HG03439 (cell line): Measurements from ENCODE around the gene CELSR1.

Source experiments
- ATAC-seq: cut with Tn5 transposase; IDR thresholded peaks from one replicate; pipeline ENCODE4 v1.9.1; 2021; ENCODE audit warnings: mild to moderate bottlenecking, moderate library complexity; ENCODE audit not compliant: unreplicated experiment

CELSR1 gene

GRCh38 chr22:46369716-46370583 lies 167.5 kb downstream of the CELSR1 start:
- ATAC-seq: no peak

DNA sequence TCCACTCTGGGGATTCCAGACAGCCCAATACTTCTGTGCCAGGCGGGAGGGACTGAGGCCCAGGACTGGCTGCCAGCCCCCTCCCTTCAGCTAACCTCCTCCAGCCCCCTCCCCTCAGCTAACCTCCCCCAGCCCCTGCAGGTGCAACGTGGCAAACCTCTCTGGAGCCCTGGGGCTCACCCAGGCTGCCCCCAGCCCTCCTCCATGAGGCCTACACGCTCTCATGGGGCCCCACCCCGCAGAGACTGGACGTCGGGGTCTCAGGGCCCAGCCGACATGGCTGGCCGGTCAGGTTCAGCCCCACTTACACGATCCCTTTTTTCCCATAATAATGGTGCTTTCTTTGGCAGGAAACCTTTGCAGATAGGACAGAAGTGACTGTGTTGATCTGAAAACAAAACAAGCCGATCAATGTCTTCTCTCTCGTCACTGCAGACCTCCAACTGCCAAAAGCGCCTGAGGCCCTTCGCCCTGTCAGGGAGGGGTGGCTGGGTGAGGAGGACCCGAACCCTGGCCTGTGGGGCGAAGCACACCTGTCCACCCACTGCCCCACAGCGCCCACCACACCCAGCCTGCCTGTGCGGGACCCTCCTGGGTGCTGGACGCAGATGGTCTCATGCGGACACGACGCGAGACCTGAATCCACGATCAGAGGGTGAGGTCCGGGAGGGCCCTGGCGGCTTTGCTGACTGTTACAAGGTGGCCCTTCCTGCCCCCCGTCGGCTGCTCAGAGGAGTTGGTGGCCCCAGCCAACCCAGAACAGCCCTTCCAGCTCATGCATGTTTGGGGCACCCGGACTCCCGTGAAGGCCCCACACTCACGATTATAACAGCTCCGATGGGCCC lies 168.3 kb downstream of the CELSR1 start:
- ATAC-seq: no peak

DNA sequence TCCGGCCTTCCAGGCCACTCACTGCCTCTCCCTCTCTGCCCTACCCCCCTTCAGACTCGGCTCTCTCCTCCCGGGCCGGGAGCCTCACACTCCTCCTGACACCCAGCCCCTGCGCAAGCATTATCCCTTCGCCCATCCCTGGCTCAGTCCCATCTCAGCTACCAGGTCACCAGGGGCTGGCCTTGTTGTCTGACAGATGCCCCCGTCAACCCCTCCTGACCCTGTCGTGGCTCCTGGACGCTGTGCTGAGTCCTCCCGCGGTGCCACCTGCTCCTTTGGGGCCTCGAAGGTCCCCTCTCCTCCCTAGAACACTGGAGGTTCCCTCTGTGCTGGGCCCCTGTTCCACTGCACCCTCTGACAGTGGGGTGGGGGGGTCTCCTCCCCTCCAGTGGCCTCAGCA lies 169.0 kb downstream of the CELSR1 start:
- no peak for ATAC-seq

- no peak for ATAC-seq
Measured at GRCh38 chr22:46367707-46368191, 169.7 kb downstream of the CELSR1 start.

GRCh38 chr22:46366801-46367706 lies 170.4 kb downstream of the CELSR1 start:
- no peak for ATAC-seq

- ATAC-seq: no peak
Measured at GRCh38 chr22:46366327-46366731, 171.1 kb downstream of the CELSR1 start.

- ATAC-seq: no peak
Measured at GRCh38 chr22:46365166-46365624, 172.2 kb downstream of the CELSR1 start.

DNA sequence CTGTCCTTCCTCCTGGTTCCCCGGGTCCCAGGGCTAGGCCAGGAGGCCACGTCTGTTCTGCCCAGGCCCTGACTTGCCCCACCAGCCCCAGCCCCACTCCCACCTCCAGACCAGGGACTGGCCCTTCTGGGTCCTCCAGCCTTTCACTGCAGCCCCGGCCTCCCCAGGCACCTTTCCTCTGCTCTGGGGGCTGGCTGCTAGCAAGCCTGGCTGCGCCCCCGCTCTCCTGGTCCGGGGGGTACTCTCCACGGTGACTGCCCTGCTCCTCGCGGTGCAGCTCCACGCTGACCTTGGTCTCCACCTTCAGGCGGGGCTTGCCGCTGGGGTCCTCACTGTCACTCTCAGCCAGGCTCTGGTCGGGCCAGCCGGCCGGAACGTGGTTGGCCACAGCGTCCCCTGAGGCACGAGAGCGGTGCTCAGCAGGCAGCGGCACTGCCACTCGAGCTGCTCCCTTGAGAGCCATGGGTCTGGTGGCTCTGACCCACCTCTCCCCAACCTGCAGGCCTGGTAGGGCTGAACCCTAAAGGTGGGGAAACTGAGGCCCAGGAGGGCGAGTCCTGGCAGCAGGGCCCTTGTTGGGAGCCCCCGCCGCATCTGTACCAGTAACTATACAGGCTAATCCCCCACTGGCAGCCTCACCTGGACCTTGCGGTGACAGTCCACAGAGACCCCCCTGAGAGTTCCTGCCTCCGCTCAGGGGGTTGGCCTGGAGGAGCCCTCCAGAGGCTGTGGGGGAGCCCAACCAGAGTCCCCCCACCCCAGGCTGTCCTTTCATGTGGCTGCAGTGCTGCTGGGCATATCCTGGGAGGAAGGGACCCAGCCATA lies 172.9 kb downstream of the CELSR1 start:
- ATAC-seq: no peak

- ATAC-seq: no peak
Measured at GRCh38 chr22:46363611-46364321, 173.7 kb downstream of the CELSR1 start.

- ATAC-seq: no peak
Measured at GRCh38 chr22:46362934-46363515, 174.4 kb downstream of the CELSR1 start.

DNA sequence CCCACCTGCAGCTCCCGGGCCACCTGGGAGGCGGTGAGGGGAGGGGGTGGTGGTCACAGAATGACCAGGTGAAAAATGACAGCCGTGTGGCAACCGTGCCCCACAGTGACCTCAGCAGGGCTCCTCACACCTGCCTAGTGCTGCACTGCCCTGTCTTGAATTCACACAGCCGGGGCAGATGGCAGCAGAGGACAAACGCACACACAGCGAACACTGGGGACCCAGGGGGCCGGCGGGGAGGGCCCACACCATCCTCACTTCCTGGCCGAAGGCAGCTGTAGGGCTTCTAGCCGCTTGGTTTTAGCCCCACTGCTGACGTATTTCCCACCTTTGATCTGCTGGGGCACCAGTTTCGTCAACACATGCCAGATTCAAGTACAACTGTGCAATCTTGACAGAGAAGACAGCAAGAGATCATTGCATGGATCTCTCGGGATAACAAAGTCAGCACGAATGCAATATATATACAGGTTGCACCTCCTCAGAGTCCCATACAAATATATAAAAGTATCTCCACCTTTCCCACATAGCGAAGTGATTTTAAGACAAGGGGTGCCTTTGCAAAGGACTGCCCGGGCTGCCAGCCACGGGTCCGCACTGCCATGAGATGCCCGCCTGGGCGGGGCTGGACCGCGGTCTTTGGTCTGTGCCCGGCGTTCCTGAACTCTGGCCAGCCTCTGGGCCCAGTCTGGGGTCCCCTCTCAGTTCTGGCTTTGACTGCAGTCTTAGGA lies 175.1 kb downstream of the CELSR1 start:
- ATAC-seq: no peak

- ATAC-seq: no peak
Measured at GRCh38 chr22:46361826-46362202, 175.6 kb downstream of the CELSR1 start.

DNA sequence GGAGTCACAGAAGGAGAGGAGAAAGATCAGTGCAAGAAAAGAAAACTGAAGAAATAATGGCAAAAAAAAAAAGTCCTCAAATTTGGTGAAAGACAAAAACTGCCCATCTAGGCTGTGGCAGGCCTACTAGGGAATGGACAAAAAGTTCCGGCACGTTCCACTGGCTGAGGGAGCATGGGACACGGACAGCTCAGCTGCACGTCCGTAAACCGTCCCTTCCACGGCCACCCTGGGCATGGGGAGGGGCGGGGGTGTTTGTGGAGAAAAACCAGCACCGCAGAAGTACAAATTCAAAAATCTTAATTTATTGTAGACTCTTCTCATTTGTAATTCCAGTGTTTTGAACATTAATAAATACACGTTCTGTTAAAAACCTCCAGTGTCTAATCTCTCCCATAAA lies 176.5 kb downstream of the CELSR1 start:
- no peak for ATAC-seq

DNA sequence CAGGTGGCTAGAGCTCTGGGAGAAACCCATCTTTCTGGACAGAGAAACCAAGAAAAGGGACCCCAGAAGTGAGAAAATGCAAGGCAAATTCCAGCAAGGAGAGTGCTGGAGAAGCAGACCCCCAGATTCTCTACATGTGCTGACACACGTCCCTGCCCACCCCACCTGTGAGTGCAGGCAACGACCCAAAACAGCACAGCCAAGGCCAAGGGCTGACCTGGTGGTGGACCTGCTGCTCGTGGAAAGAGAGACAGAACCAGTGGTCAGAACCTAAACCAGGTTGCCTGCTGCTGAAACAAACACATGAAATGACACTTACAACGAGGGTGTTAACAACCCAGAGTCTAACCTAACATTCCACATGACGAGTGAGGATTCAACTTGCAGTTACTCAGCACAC lies 177.3 kb downstream of the CELSR1 start:
- no peak for ATAC-seq

- no peak for ATAC-seq
Measured at GRCh38 chr22:46359362-46359761, 178.1 kb downstream of the CELSR1 start.

DNA sequence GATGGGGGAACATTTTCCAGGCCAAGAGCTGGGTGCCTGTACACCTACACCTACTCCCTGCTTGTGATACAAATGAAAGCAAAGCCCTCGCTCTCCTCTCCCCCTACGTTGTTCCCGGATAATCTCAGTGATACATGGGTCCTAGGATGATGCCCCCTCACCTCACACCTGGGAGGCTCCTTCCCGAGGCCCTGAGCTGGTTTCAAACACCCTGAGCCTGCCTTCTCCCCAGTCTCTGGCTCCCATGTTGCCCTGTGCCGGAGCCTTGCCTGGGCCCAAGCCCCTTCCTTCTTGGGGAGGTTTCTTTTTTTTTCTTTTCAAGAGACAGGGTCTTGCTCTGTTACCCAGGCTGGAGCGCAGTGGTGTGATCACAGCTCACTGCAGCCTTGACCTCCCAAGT lies 178.7 kb downstream of the CELSR1 start:
- ATAC-seq: no peak

DNA sequence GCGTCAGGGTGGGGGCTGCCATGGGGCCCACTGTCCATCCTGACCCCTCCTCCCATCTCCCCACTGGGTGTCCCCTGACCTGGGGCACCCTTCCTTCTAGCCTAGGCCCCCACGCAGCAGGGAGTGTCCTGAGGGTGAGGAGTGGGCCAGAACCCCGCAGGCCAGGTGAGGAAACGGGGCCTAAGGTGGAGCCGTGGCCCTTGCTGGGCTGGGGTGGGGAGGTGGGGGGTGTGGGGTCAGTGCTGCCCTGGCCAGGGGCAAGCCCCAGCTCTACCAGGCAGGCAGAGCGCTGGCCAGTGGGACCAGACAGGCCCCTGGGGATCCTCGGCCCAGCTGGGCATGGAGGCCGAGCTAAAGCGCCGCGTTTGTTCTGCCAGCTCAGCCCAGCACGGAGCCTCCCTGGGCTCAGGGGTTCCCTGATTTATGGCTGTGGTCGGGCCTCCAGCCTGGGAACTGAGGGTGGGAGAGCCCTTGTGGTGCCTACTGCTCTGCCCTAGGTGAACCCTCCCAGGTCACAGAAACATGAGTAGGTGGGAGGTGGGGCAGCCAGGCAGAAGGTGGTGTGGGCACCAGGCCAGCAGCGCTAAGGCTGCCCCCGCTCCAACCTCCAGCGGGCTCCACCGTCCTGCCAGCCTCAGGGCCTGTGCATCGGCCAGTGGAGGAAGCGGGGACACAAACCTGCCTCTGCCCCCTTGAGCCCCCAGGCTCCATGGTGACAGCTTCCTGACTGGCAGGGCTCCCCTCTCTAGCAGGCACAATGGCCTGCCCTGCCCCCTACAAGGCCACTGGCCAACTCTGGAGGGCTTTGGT lies 179.5 kb downstream of the CELSR1 start:
- no peak for ATAC-seq
